Measurements from ENCODE around the gene CIRBP. TPM values are rescaled to one million over a fixed set of nuclear protein-coding genes. Genes with fewer than 3 reads are reported as not detected.

CIRBP gene
- total and polyA plus RNA-seq, 2 of the 13 experiments (the other 11 are each of a cell fraction or from before 2014, with no cell fraction given) = 133 to 140 TPM

DNA sequence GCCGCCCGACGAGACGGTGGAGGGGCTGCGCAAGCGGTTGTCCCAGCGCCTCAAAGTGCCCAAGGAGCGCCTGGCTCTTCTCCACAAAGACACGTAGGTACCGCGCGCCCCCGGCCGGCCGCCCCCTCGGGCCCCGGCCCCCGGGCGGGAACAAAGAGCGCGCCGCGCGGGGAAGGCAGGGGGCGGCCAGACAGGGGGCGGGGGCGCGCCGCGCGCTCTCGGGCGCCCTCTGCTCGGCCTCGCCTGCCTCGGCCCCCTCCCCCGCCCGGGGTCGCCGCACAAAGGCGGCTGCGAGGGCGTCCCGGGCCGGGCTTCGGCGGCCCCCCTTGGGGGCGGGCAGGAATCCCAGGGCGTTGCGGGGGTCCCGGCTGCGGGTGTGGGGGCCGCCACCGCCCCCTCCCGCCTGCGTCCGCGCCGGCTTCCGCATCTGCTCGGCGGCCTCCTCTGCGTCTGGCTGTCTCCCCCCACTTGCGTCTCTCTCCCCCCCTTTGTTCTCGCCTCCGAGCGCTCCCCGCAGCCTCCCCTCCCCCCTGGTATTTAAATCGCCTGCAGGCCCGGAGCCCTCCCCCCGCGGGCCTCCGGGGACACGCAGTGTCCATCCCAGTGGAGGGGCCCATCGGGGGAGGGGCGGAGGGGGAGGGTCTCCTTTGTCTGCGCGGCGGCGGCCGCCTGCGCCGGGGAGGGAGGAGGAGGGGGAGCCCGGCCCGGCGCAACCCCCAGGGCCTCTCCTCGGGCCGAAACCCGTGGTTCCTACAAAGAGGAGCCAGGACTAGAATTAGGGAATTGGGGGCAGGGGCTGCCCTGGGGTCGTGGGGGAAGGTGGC lies 18.5 kb upstream of the CIRBP start (continued):
- TF ChIP-seq RERE (CRISPR knock-in tag; IDR thresholded peaks at IDR 0.05; ENCODE audit: low read depth) = no peak
- TF ChIP-seq NFYB (CRISPR knock-in tag; IDR thresholded peaks at IDR 0.05) = no peak
- TF ChIP-seq MIXL1 (CRISPR knock-in tag; IDR thresholded peaks at IDR 0.05) = no peak
- no peak for TF ChIP-seq ZNF556 (CRISPR knock-in tag; IDR thresholded peaks at IDR 0.05; ENCODE audit: borderline replicate concordance)
- TF ChIP-seq ZNF550 (CRISPR knock-in tag; IDR thresholded peaks at IDR 0.05; ENCODE audit: borderline replicate concordance) = no peak
- no peak for TF ChIP-seq ZMAT3 (CRISPR knock-in tag; conservative IDR thresholded peaks at IDR 0.05)
- TF ChIP-seq, protein P1, sequence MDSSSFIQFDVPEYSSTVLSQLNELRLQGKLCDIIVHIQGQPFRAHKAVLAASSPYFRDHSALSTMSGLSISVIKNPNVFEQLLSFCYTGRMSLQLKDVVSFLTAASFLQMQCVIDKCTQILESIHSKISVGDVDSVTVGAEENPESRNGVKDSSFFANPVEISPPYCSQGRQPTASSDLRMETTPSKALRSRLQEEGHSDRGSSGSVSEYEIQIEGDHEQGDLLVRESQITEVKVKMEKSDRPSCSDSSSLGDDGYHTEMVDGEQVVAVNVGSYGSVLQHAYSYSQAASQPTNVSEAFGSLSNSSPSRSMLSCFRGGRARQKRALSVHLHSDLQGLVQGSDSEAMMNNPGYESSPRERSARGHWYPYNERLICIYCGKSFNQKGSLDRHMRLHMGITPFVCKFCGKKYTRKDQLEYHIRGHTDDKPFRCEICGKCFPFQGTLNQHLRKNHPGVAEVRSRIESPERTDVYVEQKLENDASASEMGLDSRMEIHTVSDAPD (CRISPR knock-in tag; IDR thresholded peaks at IDR 0.05) = no peak
- TF ChIP-seq, protein P2, sequence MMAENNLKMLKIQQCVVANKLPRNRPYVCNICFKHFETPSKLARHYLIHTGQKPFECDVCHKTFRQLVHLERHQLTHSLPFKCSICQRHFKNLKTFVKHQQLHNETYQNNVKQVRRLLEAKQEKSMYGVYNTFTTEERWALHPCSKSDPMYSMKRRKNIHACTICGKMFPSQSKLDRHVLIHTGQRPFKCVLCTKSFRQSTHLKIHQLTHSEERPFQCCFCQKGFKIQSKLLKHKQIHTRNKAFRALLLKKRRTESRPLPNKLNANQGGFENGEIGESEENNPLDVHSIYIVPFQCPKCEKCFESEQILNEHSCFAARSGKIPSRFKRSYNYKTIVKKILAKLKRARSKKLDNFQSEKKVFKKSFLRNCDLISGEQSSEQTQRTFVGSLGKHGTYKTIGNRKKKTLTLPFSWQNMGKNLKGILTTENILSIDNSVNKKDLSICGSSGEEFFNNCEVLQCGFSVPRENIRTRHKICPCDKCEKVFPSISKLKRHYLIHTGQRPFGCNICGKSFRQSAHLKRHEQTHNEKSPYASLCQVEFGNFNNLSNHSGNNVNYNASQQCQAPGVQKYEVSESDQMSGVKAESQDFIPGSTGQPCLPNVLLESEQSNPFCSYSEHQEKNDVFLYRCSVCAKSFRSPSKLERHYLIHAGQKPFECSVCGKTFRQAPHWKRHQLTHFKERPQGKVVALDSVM (CRISPR knock-in tag; IDR thresholded peaks at IDR 0.05) = 0 out of 2 replicates have a peak, but pooled peaks have one; percentile 19
- no peak for TF ChIP-seq MIER3 (CRISPR knock-in tag; IDR thresholded peaks at IDR 0.05; ENCODE audit: borderline replicate concordance)
- no peak for TF ChIP-seq CREB1 (IDR thresholded peaks at IDR 0.05)
- TF ChIP-seq CREB1 (CRISPR knock-in tag; IDR thresholded peaks at IDR 0.05) = no peak
- TF ChIP-seq ELF4 (CRISPR knock-in tag; IDR thresholded peaks at IDR 0.05; ENCODE audit: borderline replicate concordance) = no peak
- TF ChIP-seq ZNF281 (CRISPR knock-in tag; IDR thresholded peaks at IDR 0.05; ENCODE audit: borderline replicate concordance) = peak; percentile 78; the same call in 1 of the 2 replicates
- no peak for TF ChIP-seq TBX3 (IDR thresholded peaks at IDR 0.05; ENCODE audit: borderline replicate concordance)
- peak; percentile 38; the same call in 1 of the 2 replicates for TF ChIP-seq SAP130 (CRISPR knock-in tag; IDR thresholded peaks at IDR 0.05; ENCODE audit: low read depth)
- TF ChIP-seq FIP1L1 (IDR thresholded peaks at IDR 0.05; ENCODE audit: borderline replicate concordance, insufficient read depth, low read depth, low read length) = no peak
- TF ChIP-seq NCOR1 (IDR thresholded peaks at IDR 0.05; ENCODE audit: borderline replicate concordance, low read length) = peak; percentile 24; the same call in 1 of the 2 replicates

Data from HepG2 (cell line).